Thyroid gland (tissue), 4 donors: ENCODE data around the gene CLEC18A. TPM values are rescaled to one million over a fixed set of nuclear protein-coding genes. Genes with fewer than 3 reads are reported as not detected.

Experiments
- DNase-seq, 2 donors: peaks; one replicate each; pipeline ENCODE4 v3.0.0-alpha.2; 2019
- H3K27ac ChIP-seq, 3 donors: fragments of 200-600 bp; sonication (generic); 1 replicate in 2 of 3; 2 replicates in 1 of 3; pipeline ENCODE4 v1.5.1; 2016 to 2019; ENCODE audit warnings: mild to moderate bottlenecking in 1 of 3, moderate library complexity in 1 of 3
- H3K27me3 ChIP-seq: fragments of 200-600 bp; sonication (generic); one replicate; pipeline ENCODE4 v1.5.1; 2019
- H3K36me3 ChIP-seq, 2 donors: fragments of 200-600 bp; sonication (generic); one replicate each; pipeline ENCODE4 v1.5.1; 2016 to 2019
- H3K4me1 ChIP-seq, 2 donors: fragments of 200-600 bp; sonication (generic); one replicate each; pipeline ENCODE4 v1.5.1; 2017 to 2019
- H3K4me3 ChIP-seq, 3 donors: fragments of 200-600 bp; sonication (generic); replicated peaks in 1 of 3; 1 replicate in 2 of 3; 2 replicates in 1 of 3; pipeline ENCODE4 v1.5.1; 2016; ENCODE audit warnings: mild to moderate bottlenecking in 1 of 3
- H3K9me3 ChIP-seq: fragments of 200-600 bp; sonication (generic); one replicate; pipeline ENCODE4 v1.5.1; 2017
- CTCF ChIP-seq, 6 experiments: fragments of 200-600 bp in 3 of 6; fragments of 450-650 bp in 3 of 6; sonication (generic) in 3 of 6; IDR thresholded peaks; one replicate each; pipeline ENCODE4 v1.5.1; 2016 to 2019; ENCODE audit warnings: antibody characterized with exemption in 6 of 6, mild to moderate bottlenecking in 2 of 6, inconsistent platforms in 1 of 6, moderate library complexity in 1 of 6
- POLR2A ChIP-seq, 2 donors: fragments of 450-650 bp; IDR thresholded peaks; one replicate each; pipeline ENCODE4 v1.6.1; 2017; ENCODE audit warnings: antibody characterized with exemption in 2 of 2, mild to moderate bottlenecking in 2 of 2, moderate library complexity in 1 of 2
- WGBS, 2 donors: methylation state at CpG; one replicate each; pipeline ENCODE4 v1.1.5; 2017; 5-methylcytosine and 5-hydroxymethylcytosine counted together
- intact Hi-C: fragments of 100-400 bp; cut with DNase I; formaldehyde crosslinking; loops from one replicate; pipeline ENCODE4 v1.15.1; 2023
- total RNA-seq, 4 donors: library from RNA; depleted of rRNA; stranded (reverse); fragments of >200 nt; gene quantifications; one replicate each; pipeline ENCODE4 v1.2.3, GENCODE V29; 2016

The CLEC18A gene
- total RNA-seq, 4 donors from 2014 or later: 0.67 to 1.8 (median 1.3) TPM

DNA sequence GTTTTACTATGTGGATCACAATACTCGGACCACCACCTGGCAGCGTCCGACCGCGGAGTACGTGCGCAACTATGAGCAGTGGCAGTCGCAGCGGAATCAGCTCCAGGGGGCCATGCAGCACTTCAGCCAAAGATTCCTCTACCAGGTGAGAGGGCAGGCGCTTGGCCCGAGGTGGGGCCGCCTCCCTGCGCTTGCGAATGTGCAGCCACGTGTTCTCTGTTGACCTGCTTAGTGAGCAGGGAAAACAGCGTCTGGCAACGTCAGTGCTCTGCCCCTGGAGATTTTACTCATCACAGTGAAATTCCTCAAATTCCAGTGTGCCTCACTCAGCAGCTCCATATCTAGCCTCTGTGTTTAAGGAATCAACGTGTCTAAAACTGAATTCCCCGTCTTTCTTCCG, 33.4 kb upstream of the CLEC18A start:
- H3K4me3 ChIP-seq: no peak overlapping the region
- 20 to 59% methylated on average over 20 of the region's 20 CpGs for WGBS, 2 donors
- no peaks in the 10 kb centered on the region for H3K36me3 ChIP-seq
- H3K27ac ChIP-seq: peak overlapping the region; percentile 98
- intact Hi-C loops: no loop called here
- no peaks in the 10 kb centered on the region for H3K9me3 ChIP-seq
- peak; percentile 95 to 96 for DNase-seq
- H3K27me3 ChIP-seq: no peaks in the 10 kb centered on the region
- peaks cover 18 to 25% of the 10 kb centered on the region in 2 donors for H3K4me1 ChIP-seq
- TF ChIP-seq CTCF (IDR thresholded peaks at IDR 0.05): peak in 1 of 6 experiments; percentile 18
- TF ChIP-seq POLR2A (IDR thresholded peaks at IDR 0.05): peak in 1 of 2 donors; percentile 79

DNA sequence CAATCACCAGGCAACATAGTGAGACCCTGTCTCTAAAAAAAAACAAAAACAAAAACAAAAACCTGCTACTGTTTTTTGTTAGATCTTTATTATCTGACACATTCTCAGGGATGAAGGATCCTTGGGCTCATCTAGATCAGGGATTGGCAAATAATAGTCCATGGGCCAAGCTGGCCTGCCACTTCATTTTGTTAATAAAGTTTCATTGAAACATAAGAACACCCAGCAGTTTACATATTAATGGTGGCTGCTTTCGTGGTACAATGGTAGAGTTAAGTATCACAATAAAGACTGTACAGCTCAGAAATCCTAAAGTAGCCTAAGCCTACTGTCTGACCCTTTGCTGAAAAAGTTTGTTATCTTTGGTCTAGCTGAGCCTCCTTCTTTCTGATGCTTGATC, 32.9 kb upstream of the CLEC18A start:
- WGBS, 2 donors: 94 to 97% methylated on average over 1 of the region's 1 CpG
- TF ChIP-seq CTCF (IDR thresholded peaks at IDR 0.05) (no peak), POLR2A (IDR thresholded peaks at IDR 0.05) (no peak)
- Histone ChIP-seq H3K9me3 (no peaks in the 10 kb centered on the region), H3K4me3 (no peak overlapping the region), H3K36me3 (no peaks in the 10 kb centered on the region), H3K27me3 (no peaks in the 10 kb centered on the region), H3K4me1 (peaks cover 18 to 25% of the 10 kb centered on the region in 2 donors), H3K27ac (peak overlapping the region; percentile 98)
- DNase-seq: no peak
- intact Hi-C loops: no loop called here

GRCh38 chr16:69921127-69921526, 30.0 kb upstream of the CLEC18A start:
- Histone ChIP-seq H3K4me3 (no peak overlapping the region), H3K27ac (peak overlapping the region in 1 of 3 donors; percentile 21)
- intact Hi-C loops: no loop called here

GRCh38 chr16:69922200-69922599, 28.9 kb upstream of the CLEC18A start:
- Histone ChIP-seq H3K4me3 (no peak overlapping the region), H3K36me3 (no peaks in the 10 kb centered on the region), H3K4me1 (peaks cover 11 to 14% of the 10 kb centered on the region in 2 donors), H3K27ac (no peak overlapping the region), H3K27me3 (no peaks in the 10 kb centered on the region), H3K9me3 (no peaks in the 10 kb centered on the region)
- 86 to 88% methylated on average over 6 of the region's 6 CpGs for WGBS, 2 donors
- no peak for DNase-seq
- TF ChIP-seq CTCF (IDR thresholded peaks at IDR 0.05): no peak
- no peak for TF ChIP-seq POLR2A (IDR thresholded peaks at IDR 0.05)
- intact Hi-C loops: no loop called here

More at GRCh38 chr16:69921127-69921526, 30.0 kb upstream of the CLEC18A start:
- peaks cover 18 to 25% of the 10 kb centered on the region in 2 donors for H3K4me1 ChIP-seq
- no peaks in the 10 kb centered on the region for H3K27me3 ChIP-seq
- H3K36me3 ChIP-seq: no peaks in the 10 kb centered on the region
- no peak for DNase-seq
- no peaks in the 10 kb centered on the region for H3K9me3 ChIP-seq
- TF ChIP-seq POLR2A (IDR thresholded peaks at IDR 0.05) (no peak), CTCF (IDR thresholded peaks at IDR 0.05) (no peak)
- 76 to 92% methylated on average over 2 of the region's 2 CpGs for WGBS, 2 donors

- Histone ChIP-seq H3K4me3 (no peak overlapping the region), H3K9me3 (no peaks in the 10 kb centered on the region), H3K36me3 (no peaks in the 10 kb centered on the region), H3K27ac (peak overlapping the region in 2 of 3 donors; percentile 40 to 56), H3K4me1 (peaks cover 0 to 9% of the 10 kb centered on the region in 2 donors), H3K27me3 (no peaks in the 10 kb centered on the region)
- no peak for DNase-seq
- 82% methylated on average over 11 of the region's 11 CpGs for WGBS, 2 donors
- intact Hi-C loops: no loop called here
- TF ChIP-seq CTCF (IDR thresholded peaks at IDR 0.05): no peak
Measured at GRCh38 chr16:69924041-69924775, 26.9 kb upstream of the CLEC18A start.
